Neutrophil (primary cell): ENCODE data around the gene U2AF1L4.

Experiments
- H3K27ac ChIP-seq: fragments of 200-600 bp; sonication (generic); 2 replicates; pipeline ENCODE4 v1.5.1; 2016; ENCODE audit warnings: mild to moderate bottlenecking, moderate library complexity
- H3K27me3 ChIP-seq: fragments of 200-600 bp; sonication (generic); 2 replicates; pipeline ENCODE4 v1.6.0; 2016; ENCODE audit warnings: mild to moderate bottlenecking
- H3K36me3 ChIP-seq: fragments of 200-600 bp; sonication (generic); 2 replicates; pipeline ENCODE4 v1.5.1; 2017
- H3K4me1 ChIP-seq, 2 experiments: fragments of 200-600 bp in 1 of 2; sonication (generic) in 1 of 2; 1 replicate in 1 of 2; 2 replicates in 1 of 2; pipeline versions ENCODE4 v1.5.1 to v1.6.1; 2013 to 2016; ENCODE audit warnings: low read depth in 1 of 2, low read length in 1 of 2, mild to moderate bottlenecking in 1 of 2, moderate library complexity in 1 of 2; ENCODE audit not compliant: control insufficient read depth in 1 of 2, insufficient read depth in 1 of 2
- H3K4me3 ChIP-seq, 2 experiments: fragments of 200-600 bp in 1 of 2; sonication (generic) in 1 of 2; 1 replicate in 1 of 2; 2 replicates in 1 of 2; pipeline ENCODE4 v1.5.1; 2013 to 2016; ENCODE audit warnings: low read depth in 1 of 2, low read length in 1 of 2, mild to moderate bottlenecking in 1 of 2, moderate library complexity in 1 of 2
- H3K9me3 ChIP-seq: fragments of 200-600 bp; sonication (generic); 2 replicates; pipeline ENCODE4 v1.5.1; 2016
- CTCF ChIP-seq: fragments of 200-600 bp; sonication (generic); IDR thresholded peaks from 2 replicates; pipeline ENCODE4 v1.5.1; 2016; ENCODE audit warnings: antibody characterized with exemption

U2AF1L4 gene

GRCh38 chr19:35764432-35765315, 19.5 kb upstream of the U2AF1L4 start:
- H3K27ac ChIP-seq, result no peak overlapping the region
- peaks cover 59% of the 10 kb centered on the region for H3K36me3 ChIP-seq
- no peaks in the 10 kb centered on the region for H3K4me1 ChIP-seq
- H3K27me3 ChIP-seq, result no peaks in the 10 kb centered on the region
- H3K4me3 ChIP-seq, result no peak overlapping the region
- H3K9me3 ChIP-seq, result no peaks in the 10 kb centered on the region
- TF ChIP-seq CTCF, result no peak

GRCh38 chr19:35760711-35761349, 15.6 kb upstream of the U2AF1L4 start:
- H3K9me3 ChIP-seq, result no peaks in the 10 kb centered on the region
- peaks cover 24% of the 10 kb centered on the region in 2 experiments for H3K4me1 ChIP-seq
- H3K36me3 ChIP-seq, result peaks cover 34% of the 10 kb centered on the region
- no peak overlapping the region for H3K27ac ChIP-seq
- peaks cover 17% of the 10 kb centered on the region for H3K27me3 ChIP-seq
- TF ChIP-seq CTCF, result no peak
- no peak overlapping the region for H3K4me3 ChIP-seq

GRCh38 chr19:35759697-35760096, 14.5 kb upstream of the U2AF1L4 start:
- no peak for TF ChIP-seq CTCF
- Histone ChIP-seq H3K36me3 (peaks cover 34% of the 10 kb centered on the region), H3K4me1 (peaks cover 33 to 36% of the 10 kb centered on the region in 2 experiments), H3K4me3 (no peak overlapping the region), H3K27ac (no peak overlapping the region), H3K27me3 (peaks cover 29% of the 10 kb centered on the region), H3K9me3 (no peaks in the 10 kb centered on the region)

- Histone ChIP-seq H3K9me3 (no peaks in the 10 kb centered on the region), H3K4me1 (peaks cover 33 to 36% of the 10 kb centered on the region in 2 experiments), H3K36me3 (peaks cover 42% of the 10 kb centered on the region), H3K27me3 (peaks cover 33% of the 10 kb centered on the region), H3K4me3 (peak within 1 kb of the TSS; percentile 78 to 87), H3K27ac (peak within 1 kb of the TSS; percentile 85)
- peak; percentile 14 for TF ChIP-seq CTCF
Observed at GRCh38 chr19:35757749-35758608, 12.8 kb upstream of the U2AF1L4 start, which contains the start of gene PROSER3. PROSER3 (plus strand) TSS chr19:35758176; CDS start chr19:35758216, 40 bp downstream.

- H3K27ac ChIP-seq, result peak overlapping the region; percentile 85
- no peak for TF ChIP-seq CTCF
- H3K27me3 ChIP-seq, result peaks cover 33% of the 10 kb centered on the region
- peak overlapping the region; percentile 78 to 87 for H3K4me3 ChIP-seq
- H3K36me3 ChIP-seq, result peaks cover 49% of the 10 kb centered on the region
- peaks cover 33 to 36% of the 10 kb centered on the region in 2 experiments for H3K4me1 ChIP-seq
- H3K9me3 ChIP-seq, result no peaks in the 10 kb centered on the region
Observed at GRCh38 chr19:35757231-35757748, 12.1 kb upstream of the U2AF1L4 start.
